Sciatic nerve (tissue), 2 donors: ENCODE results near the gene GOLGA6L4. TPM values are rescaled to one million over a fixed set of nuclear protein-coding genes. Genes with fewer than 3 reads are reported as not detected.
A peak's percentile ranks its signal among the peaks of the same experiment; 100 is the strongest.
"Not testable (repeated sequence)": the region's sequence is repeated elsewhere in the genome, so short reads cannot be mapped to it uniquely, and the experiment has no call there.

Source experiments
- ATAC-seq: fragments of 200-7000 bp; cut with Tn5 transposase; one replicate; pipeline ENCODE4 v1.9.1; 2020; ENCODE audit warnings: mild to moderate bottlenecking, moderate library complexity
- DNase-seq: peaks from one replicate; pipeline ENCODE4 v3.0.0-alpha.2; 2020; ENCODE audit warnings: low spot score
- intact Hi-C: fragments of 100-400 bp; cut with DNase I; formaldehyde crosslinking; loops from one replicate; pipeline ENCODE4 v1.14.2; 2022
- total RNA-seq: library from RNA; stranded (reverse); fragmentation: NEBNext Ultra II Directional; extraction: Animal tissue kit (Norgen Biotek cat#: 25700); gene quantifications from one replicate; pipeline ENCODE4 v1.2.1, GENCODE V29; 2021
- donor health status: DM: no; HTN: no; CAD: no.
- donor health status: DM: no; HTN: no; CAD: no.

Gene GOLGA6L4, protein sequence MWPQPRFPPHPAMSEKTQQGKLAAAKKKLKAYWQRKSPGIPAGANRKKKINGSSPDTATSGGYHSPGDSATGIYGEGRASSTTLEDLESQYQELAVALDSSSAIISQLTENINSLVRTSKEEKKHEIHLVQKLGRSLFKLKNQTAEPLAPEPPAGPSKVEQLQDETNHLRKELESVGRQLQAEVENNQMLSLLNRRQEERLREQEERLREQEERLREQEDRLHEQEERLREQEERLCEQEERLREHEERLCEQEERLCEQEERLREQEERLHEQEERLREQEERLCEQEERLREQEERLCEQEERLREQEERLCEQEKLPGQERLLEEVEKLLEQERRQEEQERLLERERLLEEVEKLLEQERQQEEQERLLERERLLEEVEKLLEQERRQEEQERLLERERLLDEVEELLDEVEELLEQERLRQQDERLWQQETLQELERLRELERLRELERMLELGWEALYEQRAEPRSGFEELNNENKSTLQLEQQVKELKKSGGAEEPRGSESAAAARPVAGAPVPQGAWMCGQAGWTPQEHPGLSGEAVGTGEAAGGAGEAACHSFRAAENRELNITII
- 9.4 TPM for total RNA-seq

DNA sequence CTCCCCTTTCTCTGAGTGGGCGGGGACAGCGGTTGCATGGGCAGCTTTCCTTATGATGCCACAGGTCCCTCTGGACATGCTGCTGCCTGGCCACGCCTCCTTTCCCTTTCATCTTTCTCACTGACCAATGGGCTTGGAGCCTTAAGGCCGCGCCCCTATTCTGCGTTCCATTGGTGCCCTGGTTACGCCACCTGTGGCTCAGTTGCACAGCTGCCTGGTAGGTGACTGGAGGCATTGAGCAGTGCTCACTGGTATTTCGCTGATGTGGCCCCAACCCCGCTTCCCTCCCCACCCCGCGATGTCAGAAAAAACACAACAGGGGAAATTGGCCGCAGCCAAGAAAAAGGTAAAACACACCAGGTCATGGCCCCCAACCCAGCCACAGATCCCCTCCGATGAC lies at the start of gene GOLGA6L4:
TSS of gene GOLGA6L4 (plus strand) at position 201 of the 400 bp plus-strand sequence. CDS start at position 263, 62 bp downstream.
- intact Hi-C loops, ATAC-seq, DNase-seq: not testable (repeated sequence)

DNA sequence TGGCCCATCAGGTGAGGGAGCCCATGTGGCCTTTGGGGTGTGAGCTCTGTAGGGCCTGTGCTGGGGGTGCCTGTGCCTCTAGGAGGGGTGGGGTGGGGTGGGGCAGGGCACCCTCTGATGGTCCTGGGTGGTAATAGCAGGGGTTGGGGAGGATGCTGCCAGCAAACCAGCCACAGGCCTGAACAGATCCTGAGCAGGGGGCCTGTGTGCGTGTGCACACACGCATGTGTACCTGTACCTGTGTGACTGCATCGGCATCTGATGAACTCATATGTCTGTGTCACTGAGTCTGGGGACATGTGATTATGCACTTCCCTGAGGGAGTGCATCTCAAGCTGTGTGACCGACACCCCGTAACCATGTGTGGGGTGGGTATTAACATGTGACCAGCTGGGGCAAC lies 42.6 kb upstream of the GOLGA6L4 start:
- intact Hi-C loops, DNase-seq, ATAC-seq: not testable (repeated sequence)

DNA sequence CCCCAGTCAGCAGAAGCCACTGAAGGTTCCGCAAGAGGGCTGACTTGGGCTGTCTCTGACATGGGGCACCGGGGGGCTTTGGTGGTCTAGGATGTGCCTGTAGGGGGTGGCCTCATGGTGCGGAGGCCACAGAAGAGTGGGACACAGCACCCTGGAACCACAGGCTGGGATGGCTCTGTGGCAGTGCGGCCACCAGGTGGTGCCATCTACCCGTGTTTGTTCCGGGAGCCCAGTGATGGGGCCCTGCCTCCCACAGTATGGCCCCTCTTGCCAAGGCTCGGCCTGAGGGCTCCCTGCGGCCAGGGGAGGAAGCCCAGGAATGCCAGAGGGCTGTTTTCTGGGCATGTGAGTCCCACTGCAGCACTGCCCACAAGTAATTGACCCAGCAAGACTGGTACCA lies 40.0 kb upstream of the GOLGA6L4 start:
- intact Hi-C loops, DNase-seq: not testable (repeated sequence)
- ATAC-seq, result peak; percentile 88

DNA sequence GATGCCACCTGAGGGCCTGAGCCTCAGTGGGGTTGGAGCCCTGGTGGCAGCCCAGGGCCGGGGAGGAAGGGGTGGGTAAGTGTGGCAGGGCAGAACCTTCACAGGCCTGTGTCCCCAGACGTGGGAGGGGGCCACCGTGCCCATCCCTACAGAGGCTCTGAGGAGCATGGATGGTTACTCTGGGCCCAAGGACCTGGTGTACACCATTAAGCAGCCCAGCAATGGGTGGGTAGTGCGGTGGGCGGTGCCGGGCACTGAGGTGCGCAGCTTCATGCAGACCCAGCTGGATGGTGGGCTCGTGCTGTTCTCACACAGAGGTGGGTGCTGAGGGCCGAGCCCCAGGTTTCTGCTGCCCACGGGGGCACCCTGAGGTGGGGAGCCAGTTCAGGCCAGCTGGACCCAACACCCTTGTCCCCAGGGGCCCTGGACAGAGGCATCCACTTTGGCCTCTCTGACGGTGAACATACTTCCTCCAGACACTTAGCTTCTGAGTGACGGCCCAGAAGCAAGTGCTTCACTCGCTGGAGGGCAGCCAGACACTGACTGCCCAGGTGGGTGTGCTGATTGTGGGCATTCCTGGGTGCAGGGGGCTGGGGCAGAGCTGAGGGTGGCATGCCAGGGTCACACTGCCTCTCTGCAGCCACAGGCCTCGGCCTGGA lies 38.9 kb upstream of the GOLGA6L4 start:
- ATAC-seq, result peak; percentile 38
- DNase-seq, intact Hi-C loops: not testable (repeated sequence)

DNA sequence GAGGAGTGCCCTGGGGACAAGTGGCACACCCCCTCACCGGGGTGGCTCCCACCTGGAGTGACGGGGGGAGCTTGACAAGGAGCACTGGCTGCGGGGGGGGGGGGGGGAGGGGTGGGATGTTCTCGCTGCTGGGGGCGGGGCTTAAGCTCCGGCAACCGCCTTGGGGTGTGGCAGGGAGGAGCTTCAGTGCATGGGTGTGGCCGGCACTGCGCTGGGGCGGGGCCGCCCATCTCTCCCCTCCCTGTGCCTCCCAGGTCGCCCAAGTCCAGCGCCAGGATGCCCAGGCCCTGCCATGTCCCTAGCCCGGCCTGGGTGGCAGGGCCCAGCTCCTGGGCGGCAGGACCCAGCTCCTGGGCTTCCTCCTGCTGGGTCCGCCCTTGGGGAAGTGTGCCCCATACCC lies 35.7 kb upstream of the GOLGA6L4 start:
- ATAC-seq, intact Hi-C loops, DNase-seq: not testable (repeated sequence)

DNA sequence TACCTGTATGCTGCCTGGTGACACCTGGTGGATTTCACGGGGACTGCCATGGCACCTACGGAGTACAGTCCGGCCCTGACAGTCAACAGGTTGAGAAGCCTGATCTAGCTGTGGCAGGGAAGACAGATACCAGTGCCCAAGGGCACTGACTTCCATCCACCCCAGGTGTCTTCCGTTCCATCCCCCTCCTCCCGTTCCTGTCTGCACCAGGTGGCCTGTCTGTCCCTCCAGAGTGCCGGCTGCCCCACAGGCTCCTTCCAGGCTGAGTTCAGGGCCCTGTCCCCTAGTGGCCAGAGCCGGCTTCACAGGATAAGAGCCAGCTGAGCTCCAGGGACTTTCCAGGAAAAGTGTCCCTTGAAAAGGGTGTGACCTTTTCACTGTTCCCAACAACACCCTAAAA lies 10.9 kb downstream of the GOLGA6L4 start:
- intact Hi-C loops, DNase-seq, ATAC-seq: not testable (repeated sequence)
